ENCODE results near the gene ID2.

DNA sequence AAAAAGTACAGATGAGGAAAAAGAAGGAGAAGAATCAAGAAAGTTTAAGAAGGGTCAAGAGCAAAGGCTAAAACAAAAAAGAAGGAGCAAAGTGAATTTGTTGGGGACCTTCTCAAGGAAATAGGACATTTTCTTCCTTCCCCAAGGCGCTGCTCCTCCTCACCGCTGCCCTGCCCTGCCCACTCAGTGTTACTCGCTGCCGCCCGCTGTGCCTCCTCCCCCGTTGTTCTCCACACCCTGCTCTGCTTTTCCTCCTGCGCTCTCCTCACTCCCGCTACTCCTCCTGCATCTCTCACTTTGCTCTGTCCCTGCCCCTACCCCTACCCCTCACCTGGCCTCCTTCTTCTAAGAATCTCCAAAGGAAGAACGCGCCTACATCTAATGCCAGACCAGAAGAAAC is 50.7 kb downstream of the ID2 start:
- TF ChIP-seq, protein P1, sequence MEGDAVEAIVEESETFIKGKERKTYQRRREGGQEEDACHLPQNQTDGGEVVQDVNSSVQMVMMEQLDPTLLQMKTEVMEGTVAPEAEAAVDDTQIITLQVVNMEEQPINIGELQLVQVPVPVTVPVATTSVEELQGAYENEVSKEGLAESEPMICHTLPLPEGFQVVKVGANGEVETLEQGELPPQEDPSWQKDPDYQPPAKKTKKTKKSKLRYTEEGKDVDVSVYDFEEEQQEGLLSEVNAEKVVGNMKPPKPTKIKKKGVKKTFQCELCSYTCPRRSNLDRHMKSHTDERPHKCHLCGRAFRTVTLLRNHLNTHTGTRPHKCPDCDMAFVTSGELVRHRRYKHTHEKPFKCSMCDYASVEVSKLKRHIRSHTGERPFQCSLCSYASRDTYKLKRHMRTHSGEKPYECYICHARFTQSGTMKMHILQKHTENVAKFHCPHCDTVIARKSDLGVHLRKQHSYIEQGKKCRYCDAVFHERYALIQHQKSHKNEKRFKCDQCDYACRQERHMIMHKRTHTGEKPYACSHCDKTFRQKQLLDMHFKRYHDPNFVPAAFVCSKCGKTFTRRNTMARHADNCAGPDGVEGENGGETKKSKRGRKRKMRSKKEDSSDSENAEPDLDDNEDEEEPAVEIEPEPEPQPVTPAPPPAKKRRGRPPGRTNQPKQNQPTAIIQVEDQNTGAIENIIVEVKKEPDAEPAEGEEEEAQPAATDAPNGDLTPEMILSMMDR (IDR thresholded peaks at IDR 0.05) = no peak
- TF ChIP-seq POLR2AphosphoS5 (IDR thresholded peaks at IDR 0.05; ENCODE audit: insufficient read depth in 1 of 2, low read depth in 1 of 2) (no peak), POLR2A (IDR thresholded peaks at IDR 0.05) (no peak)
